ENCODE results near the gene GABRG3. TPM values are rescaled to one million over a fixed set of nuclear protein-coding genes. Genes with fewer than 3 reads are reported as not detected.

GABRG3 gene
- total RNA-seq, 1 experiment from 2014 or later, result not detected

- Mint-ChIP-seq H3K9me3 (ENCODE audit: low read depth, unreplicated experiment) (no peaks in the 10 kb centered on the region), H3K4me3 (ENCODE audit: low read depth, unreplicated experiment) (no peak overlapping the region), H3K27me3 (ENCODE audit: unreplicated experiment) (no peaks in the 10 kb centered on the region), H3K4me1 (ENCODE audit: low read depth, unreplicated experiment) (no peaks in the 10 kb centered on the region), H3K27ac (ENCODE audit: unreplicated experiment) (no peak overlapping the region), H3K36me3 (ENCODE audit: insufficient read depth, unreplicated experiment) (no peaks in the 10 kb centered on the region)
- CTCF ChIA-PET, result no interaction called here
- no TSS peak for BruUV-seq (replicated peaks)
- no peak for TF ChIP-seq CTCF (IDR thresholded peaks at IDR 0.05; ENCODE audit: unreplicated experiment)
- intact Hi-C loops (cut with micrococcal nuclease; ENCODE audit: unreplicated experiment), result no loop called here
- no peak for DNase-seq
Measured at GRCh38 chr15:26929588-26929987, 41.4 kb upstream of the GABRG3 start.

- CTCF ChIA-PET, result no interaction called here
- Mint-ChIP-seq H3K4me3 (ENCODE audit: low read depth, unreplicated experiment) (no peak overlapping the region), H3K4me1 (ENCODE audit: low read depth, unreplicated experiment) (no peaks in the 10 kb centered on the region), H3K27ac (ENCODE audit: unreplicated experiment) (no peak overlapping the region), H3K27me3 (ENCODE audit: unreplicated experiment) (no peaks in the 10 kb centered on the region), H3K9me3 (ENCODE audit: low read depth, unreplicated experiment) (no peaks in the 10 kb centered on the region), H3K36me3 (ENCODE audit: insufficient read depth, unreplicated experiment) (no peaks in the 10 kb centered on the region)
- DNase-seq, result no peak
- intact Hi-C loops (cut with micrococcal nuclease; ENCODE audit: unreplicated experiment), result no loop called here
- no peak for TF ChIP-seq CTCF (IDR thresholded peaks at IDR 0.05; ENCODE audit: unreplicated experiment)
- BruUV-seq (replicated peaks), result no TSS peak
Measured at GRCh38 chr15:26934848-26935247, 36.1 kb upstream of the GABRG3 start.

GRCh38 chr15:26935322-26935721 is 35.7 kb upstream of the GABRG3 start:
- Mint-ChIP-seq H3K4me3 (ENCODE audit: low read depth, unreplicated experiment) (no peak overlapping the region), H3K27me3 (ENCODE audit: unreplicated experiment) (no peaks in the 10 kb centered on the region), H3K27ac (ENCODE audit: unreplicated experiment) (no peak overlapping the region), H3K36me3 (ENCODE audit: insufficient read depth, unreplicated experiment) (no peaks in the 10 kb centered on the region), H3K9me3 (ENCODE audit: low read depth, unreplicated experiment) (no peaks in the 10 kb centered on the region), H3K4me1 (ENCODE audit: low read depth, unreplicated experiment) (no peaks in the 10 kb centered on the region)
- CTCF ChIA-PET, result no interaction called here
- no peak for TF ChIP-seq CTCF (IDR thresholded peaks at IDR 0.05; ENCODE audit: unreplicated experiment)
- DNase-seq, result no peak
- no TSS peak for BruUV-seq (replicated peaks)
- intact Hi-C loops (cut with micrococcal nuclease; ENCODE audit: unreplicated experiment), result no loop called here

- Mint-ChIP-seq H3K9me3 (ENCODE audit: low read depth, unreplicated experiment) (no peaks in the 10 kb centered on the region), H3K4me1 (ENCODE audit: low read depth, unreplicated experiment) (no peaks in the 10 kb centered on the region), H3K27ac (ENCODE audit: unreplicated experiment) (no peak overlapping the region), H3K27me3 (ENCODE audit: unreplicated experiment) (no peaks in the 10 kb centered on the region), H3K36me3 (ENCODE audit: insufficient read depth, unreplicated experiment) (no peaks in the 10 kb centered on the region), H3K4me3 (ENCODE audit: low read depth, unreplicated experiment) (no peak overlapping the region)
- CTCF ChIA-PET, result no interaction called here
- intact Hi-C loops (cut with micrococcal nuclease; ENCODE audit: unreplicated experiment), result no loop called here
- BruUV-seq (replicated peaks), result no TSS peak
- TF ChIP-seq CTCF (IDR thresholded peaks at IDR 0.05; ENCODE audit: unreplicated experiment), result no peak
- DNase-seq, result no peak
Measured at GRCh38 chr15:26936502-26936901, 34.5 kb upstream of the GABRG3 start.

GRCh38 chr15:26937134-26937533 is 33.8 kb upstream of the GABRG3 start:
- intact Hi-C loops (cut with micrococcal nuclease; ENCODE audit: unreplicated experiment), result no loop called here
- no peak overlapping the region for H3K4me3 Mint-ChIP-seq (ENCODE audit: low read depth, unreplicated experiment)
- H3K27ac Mint-ChIP-seq (ENCODE audit: unreplicated experiment), result no peak overlapping the region
- DNase-seq, result no peak
- no TSS peak for BruUV-seq (replicated peaks)
- H3K36me3 Mint-ChIP-seq (ENCODE audit: insufficient read depth, unreplicated experiment), result no peaks in the 10 kb centered on the region
- TF ChIP-seq CTCF (IDR thresholded peaks at IDR 0.05; ENCODE audit: unreplicated experiment), result no peak
- H3K9me3 Mint-ChIP-seq (ENCODE audit: low read depth, unreplicated experiment), result no peaks in the 10 kb centered on the region
- CTCF ChIA-PET, result no interaction called here
- H3K4me1 Mint-ChIP-seq (ENCODE audit: low read depth, unreplicated experiment), result no peaks in the 10 kb centered on the region
- no peaks in the 10 kb centered on the region for H3K27me3 Mint-ChIP-seq (ENCODE audit: unreplicated experiment)

Measured in Calu3 (cell line).